NK-92 (cell line): ENCODE data around the gene FGF23.

ENCODE experiments used
- DNase-seq: peaks from one replicate; lab custom pipeline; 2025; ENCODE audit not compliant: unreplicated experiment; lab: John Stamatoyannopoulos, UW

Gene FGF23

DNA sequence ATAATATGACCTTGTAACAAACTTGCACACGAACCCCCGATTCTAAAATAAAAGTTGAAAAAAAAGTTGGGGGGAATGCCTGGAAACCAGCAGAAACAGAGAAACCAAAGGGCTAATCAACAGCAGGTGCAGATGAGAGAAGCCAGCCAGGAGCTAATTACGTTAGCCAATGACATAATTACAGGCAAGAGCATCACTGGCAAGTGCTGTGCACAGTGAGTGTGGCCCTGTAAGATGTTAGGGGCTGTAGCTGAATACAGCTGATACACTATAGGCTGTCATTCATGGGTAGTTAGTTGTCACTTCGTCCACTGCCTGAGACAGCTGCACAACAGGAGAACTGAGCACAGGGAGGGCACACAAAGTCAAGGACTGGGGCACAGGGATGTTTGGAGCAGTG is 7.3 kb upstream of the FGF23 start:
- no peak for DNase-seq

DNA sequence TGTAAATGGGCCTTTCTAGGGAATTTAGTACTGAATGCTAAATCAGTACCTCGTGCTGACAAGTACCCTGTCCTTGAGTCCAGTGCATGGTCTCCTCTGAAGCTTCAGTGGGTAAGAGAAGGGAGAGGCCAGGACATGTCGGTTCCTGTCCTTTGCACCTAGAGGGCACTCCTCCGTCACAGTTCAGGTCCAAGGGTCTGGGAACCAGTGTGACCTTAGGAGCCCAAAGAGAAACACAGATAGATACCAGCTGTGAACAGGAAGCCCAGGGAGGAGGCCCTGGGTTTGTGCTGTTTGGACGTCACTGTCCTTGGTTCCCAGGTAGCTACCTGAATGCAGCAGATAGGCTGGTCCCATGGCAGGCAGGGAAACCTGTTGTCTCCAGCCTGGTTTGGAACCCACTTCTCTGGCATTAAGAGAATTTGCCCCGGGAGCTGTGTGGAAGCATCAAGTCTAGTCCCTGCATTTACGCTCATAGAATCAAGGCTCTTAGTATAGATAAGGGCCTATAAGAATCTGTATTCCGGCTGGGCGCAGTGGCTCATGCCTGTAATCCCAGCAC is 3.9 kb upstream of the FGF23 start:
- DNase-seq, result no peak

DNA sequence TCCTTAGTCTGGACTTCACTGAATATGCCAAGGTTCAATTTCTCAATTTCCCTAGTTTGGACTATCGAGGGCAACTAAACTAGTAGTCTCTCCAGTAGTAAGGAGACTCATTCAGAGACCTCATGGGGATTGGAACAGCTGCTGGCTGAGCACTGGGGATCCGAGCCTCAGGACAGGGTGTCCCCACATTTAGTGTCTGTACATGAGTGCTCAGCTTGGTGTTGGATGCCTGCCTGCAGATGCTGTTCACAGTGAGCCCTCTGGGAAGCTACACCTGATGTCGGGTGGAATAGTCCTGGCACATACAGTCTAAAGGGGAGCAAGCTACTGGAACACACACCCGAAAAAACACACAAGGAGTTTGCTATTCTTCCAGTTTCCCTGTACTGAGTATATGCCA is 820 bp upstream of the FGF23 start:
- no peak for DNase-seq

DNA sequence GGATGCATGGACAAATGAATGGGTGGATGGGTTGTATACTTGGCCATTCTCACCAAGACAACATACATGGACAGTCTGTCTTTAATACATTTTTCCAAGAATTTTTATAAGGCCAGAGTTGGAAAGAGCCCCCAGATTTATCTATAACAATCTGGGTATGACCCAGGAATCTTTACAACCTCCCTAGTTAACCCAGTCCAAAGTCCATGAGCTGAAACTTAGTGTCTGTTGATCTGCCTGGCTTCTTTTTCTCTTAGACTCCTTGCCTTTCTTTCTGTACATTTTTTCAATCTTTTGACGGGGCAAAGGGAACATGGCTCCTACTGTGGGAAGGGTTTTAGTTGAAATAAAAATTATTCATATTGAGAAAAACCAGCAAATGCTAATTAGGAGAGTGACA is 740 bp downstream of the FGF23 start:
- no peak for DNase-seq

DNA sequence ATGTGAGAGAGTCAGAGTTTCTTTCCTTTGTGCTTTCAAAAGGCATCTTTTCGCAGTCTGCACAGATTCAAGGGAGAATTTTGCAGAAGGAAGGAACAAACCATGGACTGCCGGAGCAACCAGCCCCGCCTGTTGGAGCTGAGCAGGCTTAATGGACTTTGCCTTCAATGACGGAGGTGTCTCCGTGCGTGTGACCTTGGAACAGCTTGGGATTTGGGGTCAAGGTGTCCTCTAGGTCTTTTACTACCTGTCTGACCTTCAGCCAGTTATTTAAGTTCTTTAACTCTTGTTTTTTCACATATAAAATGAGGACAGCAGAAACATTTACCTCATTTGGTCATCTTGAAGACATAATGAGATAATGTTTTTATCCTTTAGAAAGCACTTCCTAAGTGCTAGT is 4.1 kb downstream of the FGF23 start:
- no peak for DNase-seq

DNA sequence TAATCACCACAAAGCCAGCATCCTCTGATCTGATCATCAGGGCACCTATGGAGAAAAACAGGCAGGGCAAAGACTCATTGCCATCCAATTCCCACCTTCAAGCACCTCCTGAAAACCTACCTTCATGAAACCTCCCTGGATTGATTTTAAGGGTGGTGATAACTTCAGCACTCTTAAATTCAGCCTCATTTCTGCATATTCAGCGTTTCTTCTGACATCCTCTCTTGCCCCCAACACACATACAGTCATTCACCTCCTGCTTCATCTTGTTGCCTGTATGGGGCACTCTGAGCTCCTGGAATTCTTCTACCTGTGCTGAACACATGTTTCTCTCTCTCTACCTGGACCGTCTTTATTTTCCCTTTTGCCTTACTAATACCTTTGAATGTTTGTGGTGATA is 6.9 kb downstream of the FGF23 start:
- DNase-seq, result no peak

DNA sequence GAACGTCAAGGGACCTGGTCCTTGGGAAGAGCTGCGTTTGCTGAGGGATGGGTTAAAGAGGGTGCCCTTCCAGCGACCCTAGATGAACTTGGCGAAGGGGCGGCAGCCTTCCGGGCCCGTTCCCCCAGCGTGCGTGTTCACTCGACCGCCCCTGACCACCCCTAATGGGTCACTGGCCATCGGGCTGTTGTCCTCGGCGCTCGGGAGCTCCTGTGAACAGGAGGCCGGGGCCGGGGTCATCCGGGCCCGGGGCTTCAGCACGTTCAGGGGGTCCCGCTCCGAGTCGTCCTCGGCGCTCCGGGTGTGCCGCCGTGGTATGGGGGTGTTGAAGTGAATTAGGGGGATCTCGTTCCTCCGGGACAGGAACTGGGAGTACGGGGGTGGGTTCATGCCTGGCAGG is 9.2 kb downstream of the FGF23 start:
- no peak for DNase-seq

DNA sequence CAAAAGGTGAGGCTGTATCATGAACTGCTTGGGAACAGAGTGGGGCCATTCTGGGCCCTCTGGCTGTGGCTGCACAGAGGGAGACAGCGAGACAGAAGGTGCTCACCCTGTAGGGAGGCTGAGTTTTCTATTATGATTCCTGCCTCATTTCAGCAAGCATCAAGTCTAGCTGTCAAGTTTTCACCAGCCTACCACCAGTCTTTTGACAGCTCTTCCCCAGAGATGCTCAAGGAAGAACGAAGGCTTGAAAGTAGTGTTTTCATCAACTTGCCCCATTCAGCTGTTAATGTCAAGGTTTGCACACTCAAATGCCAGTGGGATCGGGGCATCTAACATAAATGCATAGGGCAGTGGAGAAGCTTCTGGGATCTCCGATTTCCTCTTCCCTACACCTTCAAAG is 10.0 kb downstream of the FGF23 start:
- no peak for DNase-seq

DNA sequence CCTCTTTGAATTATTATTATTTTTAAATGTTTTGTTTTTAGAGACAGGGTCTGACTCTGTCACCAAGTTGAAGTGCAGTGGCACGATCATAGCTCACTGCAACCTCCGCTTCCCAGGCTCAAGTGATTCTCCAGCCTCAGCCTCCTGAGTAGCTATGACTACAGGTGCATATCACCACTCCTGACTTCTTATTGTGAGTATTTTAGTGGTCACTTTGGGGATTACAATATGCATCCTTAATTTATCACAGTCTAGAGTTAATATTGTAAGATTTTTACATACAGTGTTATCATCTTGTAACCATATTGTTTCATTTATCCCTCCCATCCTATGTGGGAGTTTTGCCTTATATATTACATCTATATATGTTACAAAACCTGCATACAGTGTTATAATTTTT is 13.4 kb downstream of the FGF23 start:
- DNase-seq, result no peak

DNA sequence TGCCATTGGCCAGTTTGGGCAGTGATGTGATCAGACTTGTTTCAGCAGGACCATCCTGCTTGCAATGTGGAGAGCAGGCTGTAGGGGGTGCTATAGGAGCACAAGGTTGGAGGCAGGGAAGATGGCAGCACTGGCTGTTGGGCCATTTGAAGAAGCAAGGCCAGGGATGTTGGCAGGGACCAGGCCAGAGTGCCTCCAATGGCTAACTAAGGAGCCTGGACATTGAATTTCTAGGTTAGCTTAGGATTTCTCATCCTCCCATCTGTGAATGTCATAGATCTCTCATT is 23.5 kb downstream of the FGF23 start:
- no peak for DNase-seq

DNA sequence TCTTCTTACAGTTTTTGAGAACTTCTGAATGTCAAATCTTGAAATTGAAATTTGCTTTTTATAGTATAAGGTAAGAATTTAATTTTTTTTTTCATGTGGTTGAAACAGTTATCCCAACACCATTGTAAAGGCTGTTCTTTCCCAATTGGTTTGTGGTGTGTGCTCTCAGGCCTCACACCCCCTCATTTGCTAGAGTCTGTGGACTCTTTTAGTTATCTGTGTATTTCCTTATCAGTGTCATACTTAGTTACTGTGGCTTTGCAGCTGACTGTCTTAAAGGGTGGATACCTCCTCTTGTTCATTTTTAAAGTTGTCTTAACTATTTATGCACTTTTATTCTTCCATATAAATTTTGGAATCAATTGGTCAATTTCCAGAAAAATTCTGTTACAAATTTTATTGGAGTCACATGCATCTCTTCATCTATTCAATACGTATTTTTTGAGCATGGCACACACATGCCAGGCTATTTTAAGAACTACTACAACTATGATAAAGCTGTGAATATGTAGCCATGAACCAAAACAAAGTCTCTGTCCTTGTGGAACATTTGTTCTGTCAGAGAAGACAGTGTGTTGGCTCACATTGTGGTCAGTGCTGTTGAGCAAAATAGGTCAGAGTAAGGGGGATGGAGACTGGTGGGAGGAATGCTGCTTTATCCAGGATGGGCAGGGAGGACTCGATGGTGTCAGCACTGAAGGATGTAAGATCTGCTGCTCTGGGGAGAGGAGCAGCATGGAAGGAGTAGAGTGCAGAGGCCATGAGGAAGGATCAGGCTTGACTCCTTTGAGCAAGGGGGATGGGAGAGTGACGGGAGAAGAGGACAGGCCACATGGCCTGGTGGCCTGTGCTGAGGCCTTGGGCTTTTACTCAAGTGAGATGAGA is 24.1 kb downstream of the FGF23 start:
- DNase-seq, result no peak

DNA sequence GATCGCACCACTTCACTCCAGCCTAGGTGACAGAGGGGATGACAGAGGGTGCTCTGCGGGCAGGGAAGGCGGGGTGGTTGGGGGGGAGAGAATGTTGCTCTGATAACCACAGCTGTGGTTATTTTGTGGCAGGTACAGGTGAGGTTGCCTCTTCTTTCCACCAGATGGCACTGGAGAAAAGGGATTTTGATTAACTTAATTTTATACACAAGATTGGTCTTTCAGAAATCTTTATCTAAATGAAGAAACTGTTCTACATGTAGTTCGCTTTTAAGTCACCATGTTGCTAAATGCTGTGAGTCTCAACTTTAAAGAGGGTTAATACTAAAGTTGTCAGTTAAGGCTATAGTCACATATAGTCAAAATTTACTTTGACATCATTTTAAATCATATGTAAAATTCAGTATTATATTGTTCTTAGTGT is 25.7 kb downstream of the FGF23 start:
- DNase-seq, result no peak

DNA sequence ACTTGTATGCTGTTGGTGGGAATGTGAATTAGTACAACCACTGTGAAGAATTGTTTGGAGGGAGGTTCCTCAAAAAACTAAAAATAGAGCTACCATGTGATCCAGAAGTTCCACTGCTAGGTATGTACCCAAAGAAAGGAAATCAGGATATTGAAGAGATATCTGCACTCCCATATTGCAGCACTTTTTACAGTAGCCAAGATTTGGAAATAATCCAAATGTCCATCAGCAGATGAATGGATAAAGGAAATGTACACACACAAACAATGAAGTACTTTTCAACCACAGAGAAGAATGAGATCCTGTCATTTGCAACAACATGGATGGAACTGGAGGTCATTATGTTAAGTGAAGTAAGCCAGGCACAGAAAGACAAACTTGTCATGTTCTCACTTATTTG is 32.6 kb downstream of the FGF23 start:
- DNase-seq, result no peak

DNA sequence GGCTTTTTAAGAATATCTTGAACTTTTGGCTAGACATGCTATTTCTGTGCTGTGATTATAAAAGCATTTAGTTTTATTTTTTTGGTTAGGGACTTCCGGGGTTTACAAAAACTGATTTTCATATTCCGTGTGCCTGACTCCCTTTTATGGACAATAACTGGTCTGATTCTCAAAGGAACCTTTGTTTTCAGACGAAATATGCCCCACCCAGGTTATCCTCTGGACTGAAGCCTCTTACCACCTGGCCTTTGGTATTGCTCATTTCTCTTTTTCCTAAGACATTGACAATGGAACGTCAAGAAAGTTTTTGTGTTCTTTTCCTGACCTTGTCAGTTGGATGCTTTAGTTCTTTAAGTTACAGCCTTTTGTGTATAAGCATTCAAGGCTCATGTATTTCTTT is 47.7 kb downstream of the FGF23 start:
- DNase-seq, result no peak

DNA sequence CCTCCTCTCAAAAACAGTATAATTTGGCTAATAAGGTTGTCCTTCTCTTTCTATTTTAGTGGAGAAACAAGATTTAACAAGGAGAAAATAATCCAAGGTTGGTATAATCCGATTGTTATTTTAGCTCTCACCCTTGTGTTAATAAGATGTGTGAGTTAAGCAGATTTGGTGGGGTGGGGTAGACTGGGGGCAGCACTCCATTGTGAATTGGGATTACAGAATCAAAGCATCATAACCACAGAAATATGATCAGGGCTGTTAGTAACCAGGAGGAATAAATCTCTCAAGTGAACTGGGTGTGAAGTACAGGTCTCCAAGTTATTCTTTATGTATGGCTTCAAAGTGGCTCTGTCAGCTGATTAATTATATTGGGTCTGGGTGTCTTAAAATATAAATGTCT is 48.3 kb downstream of the FGF23 start:
- DNase-seq, result no peak

DNA sequence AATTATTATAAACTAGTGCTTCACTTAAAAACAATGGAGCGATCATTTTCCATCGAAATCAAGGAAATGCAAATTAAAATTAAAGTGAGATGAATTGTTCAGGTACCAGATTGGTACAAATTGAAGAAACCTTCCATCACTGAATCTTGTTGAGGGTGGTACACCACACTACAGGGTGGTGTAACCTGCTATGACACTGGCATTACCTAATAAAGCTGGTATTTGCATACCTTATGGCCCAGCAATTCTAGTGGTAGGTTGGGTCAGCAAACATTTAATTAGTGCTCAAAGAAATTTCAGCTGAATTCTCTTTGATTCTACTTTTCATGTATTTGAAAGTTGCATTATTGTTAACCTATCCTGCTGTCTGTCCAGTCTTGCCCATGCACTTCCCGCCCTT is 49.3 kb downstream of the FGF23 start:
- DNase-seq, result no peak

DNA sequence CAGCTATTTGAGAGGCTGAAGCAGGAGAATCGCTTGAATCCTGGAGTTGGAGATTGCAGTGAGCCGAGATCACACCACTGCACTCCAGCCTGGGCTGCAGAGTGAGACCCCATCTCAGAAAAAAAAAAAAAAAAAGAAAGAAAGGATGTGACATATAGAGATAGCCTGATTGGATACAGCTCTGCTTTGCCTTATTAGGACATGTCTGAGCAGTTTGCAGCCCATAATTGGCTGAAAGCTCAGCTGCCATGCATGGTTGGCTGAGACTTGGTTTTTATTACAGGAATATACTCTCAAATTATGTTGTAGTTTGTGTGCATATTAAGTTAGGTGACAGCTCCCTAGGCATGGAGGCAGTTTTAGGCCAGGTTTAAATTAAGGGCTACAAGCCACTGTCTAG is 52.2 kb downstream of the FGF23 start:
- no peak for DNase-seq

DNA sequence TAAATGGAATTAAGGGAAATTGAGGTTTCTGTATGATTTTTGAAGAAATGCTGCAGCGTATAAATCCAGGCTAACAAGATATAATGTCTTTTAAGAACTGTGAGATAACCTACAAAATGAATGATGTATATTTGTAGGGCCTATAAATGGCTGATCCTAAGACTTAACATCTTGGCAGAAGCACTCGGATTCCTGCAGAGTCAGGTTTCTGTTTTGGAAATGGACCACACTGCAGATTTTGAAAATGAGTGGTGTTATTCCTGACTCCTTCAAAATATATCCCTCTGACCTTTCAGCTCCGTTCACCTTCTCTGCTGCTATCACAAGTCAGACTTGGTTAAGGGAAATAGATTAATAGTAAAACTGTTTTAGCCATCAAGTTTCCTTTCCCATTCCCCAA is 53.5 kb downstream of the FGF23 start:
- no peak for DNase-seq

DNA sequence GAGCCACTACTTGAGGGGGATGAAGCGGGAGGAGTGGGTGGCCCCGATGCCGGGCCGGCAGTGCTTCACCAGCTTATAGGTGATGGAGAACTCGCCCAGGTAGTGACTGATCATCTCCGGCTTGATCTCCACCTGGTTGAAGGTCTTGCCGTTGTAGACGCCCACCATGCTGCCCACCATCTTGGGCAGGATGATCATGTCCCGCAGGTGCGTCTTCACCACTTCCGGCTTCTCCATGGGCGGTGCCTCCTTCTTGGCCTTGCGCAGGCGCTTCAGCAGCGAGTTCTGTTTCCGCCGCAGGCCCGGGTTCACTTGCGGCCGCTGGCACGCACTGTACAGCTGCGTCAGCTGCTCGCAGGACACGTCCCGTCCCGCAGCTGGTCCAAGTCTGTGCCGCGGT is 55.1 kb downstream of the FGF23 start:
- no peak for DNase-seq

DNA sequence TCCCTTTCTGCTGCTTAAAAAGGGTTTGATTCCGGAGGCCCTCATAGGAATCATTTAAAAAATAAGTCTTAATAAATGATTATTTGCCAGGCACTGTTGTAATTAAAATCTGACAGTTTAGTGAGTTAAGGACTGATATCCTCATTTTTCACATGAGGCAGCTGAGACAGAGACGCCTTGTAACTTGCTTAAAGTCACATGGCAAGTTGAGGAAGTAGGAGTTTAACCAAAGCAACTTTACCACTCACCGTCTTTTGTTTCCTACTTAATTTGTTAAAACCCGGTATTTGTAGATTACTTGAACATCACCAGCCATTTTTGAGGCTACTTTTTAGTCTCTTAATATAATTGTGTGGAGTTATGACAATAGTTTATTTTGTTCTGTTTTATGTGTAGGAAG is 56.1 kb downstream of the FGF23 start:
- DNase-seq, result no peak

DNA sequence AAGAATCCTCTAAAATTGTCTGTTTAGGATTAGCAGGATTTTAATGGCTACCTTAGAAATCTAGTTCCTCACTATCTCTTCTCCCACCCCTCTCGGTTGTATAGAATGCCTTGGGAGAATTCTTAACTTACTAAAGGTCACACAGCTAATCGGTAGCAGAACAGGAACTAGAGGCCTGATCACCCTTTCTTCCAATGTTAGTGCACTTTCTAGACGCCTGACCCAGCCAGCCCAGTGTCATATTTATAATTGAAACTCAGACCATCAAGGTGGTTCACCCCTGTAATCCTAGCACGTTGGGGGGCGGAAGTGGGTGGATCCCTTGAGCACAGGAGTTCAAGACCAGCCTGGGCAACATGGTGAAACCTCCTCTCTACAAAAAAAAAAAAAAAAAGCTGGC is 56.8 kb downstream of the FGF23 start:
- no peak for DNase-seq

DNA sequence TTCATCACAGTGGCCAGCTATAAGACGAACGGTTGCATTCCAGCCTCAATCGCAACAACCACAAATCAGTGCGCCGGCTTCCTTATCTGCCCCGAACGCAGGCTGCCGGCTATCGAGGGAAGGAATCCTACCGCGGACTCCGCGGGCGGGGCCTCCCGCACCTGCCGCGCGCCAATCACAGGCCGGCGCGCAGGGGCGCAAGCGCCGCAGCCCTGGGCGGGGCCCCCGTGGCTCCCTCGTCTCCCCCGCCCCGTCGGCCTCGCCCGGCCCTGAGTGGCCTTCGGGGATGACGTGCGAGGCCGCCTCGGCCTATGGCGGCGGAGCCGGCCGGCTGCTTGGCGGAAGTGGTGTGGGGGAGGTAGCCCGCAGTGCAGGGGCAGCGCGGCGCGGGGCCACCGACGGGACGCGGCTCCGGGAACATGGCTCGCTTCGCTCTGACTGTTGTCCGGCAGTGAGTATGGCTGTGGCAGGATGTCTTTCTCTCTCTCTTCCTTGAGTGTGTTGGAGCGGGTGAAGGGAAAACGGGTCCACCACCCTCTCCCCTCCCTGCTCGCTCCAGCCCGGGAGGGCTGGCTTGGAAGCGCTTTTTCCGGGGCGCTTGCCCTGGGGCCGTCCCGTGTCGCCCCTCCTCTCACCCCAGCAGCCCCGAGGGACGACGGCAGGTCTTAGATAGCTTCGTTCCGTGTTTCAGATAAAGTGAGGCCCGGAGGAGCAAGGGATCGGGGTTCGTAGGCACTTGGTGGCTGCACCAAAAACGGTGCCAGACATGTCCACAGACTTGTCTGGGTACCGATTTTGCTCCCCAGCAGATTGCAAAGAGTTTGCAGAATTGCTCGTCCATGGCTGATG is 58.4 kb downstream of the FGF23 start, which contains the start of gene TIGAR:
Gene TIGAR (plus strand): TSS at position 361 of the 849 bp plus-strand sequence. CDS start 59 bp downstream, at position 420.
- peak; percentile 18 for DNase-seq
